HepG2 (cell line): ENCODE data around the gene SUV39H2. TPM values are rescaled to one million over a fixed set of nuclear protein-coding genes. Genes with fewer than 3 reads are reported as not detected.

Experiments used
- ARNTL ChIP-seq: sonication (generic); formaldehyde crosslinking; IDR thresholded peaks from 2 replicates; pipeline ENCODE4 v1.4.0; 2020; ENCODE audit warnings: mild to moderate bottlenecking, missing genetic modification reagents
- BRCA1 ChIP-seq: sonication (generic); formaldehyde crosslinking; IDR thresholded peaks from 2 replicates; pipeline ENCODE4 v1.4.0; 2020; ENCODE audit warnings: missing genetic modification reagents
- FOSL2 ChIP-seq: sonication (generic); formaldehyde crosslinking; IDR thresholded peaks from 2 replicates; pipeline ENCODE4 v1.4.0; 2020; ENCODE audit warnings: missing genetic modification reagents
- HNF4G ChIP-seq, 2 experiments: sonication (generic) in 1 of 2; formaldehyde crosslinking in 1 of 2; IDR thresholded peaks; 2 replicates each; pipeline versions ENCODE4 v1.4.0 to v1.6.1; 2011 to 2020; ENCODE audit warnings: borderline replicate concordance in 2 of 2, low read depth in 2 of 2, mild to moderate bottlenecking in 2 of 2, low read length in 1 of 2, missing genetic modification reagents in 1 of 2, moderate library complexity in 1 of 2
- HNRNPLL ChIP-seq: fragments of 200-400 bp; formaldehyde crosslinking; IDR thresholded peaks from 2 replicates; pipeline ENCODE4 v1.6.1; 2017; ENCODE audit warnings: mild to moderate bottlenecking, low read depth, low read length; ENCODE audit not compliant: poor library complexity, severe bottlenecking
- PAWR ChIP-seq: sonication (generic); formaldehyde crosslinking; IDR thresholded peaks from 2 replicates; pipeline ENCODE4 v1.4.0; 2020; ENCODE audit warnings: missing genetic modification reagents, mild to moderate bottlenecking, borderline replicate concordance
- PCBP1 ChIP-seq: fragments of 200-400 bp; formaldehyde crosslinking; IDR thresholded peaks from 2 replicates; pipeline ENCODE4 v1.6.1; 2017; ENCODE audit warnings: mild to moderate bottlenecking, low read depth, low read length, borderline replicate concordance
- ZC3H13 ChIP-seq: sonication (generic); formaldehyde crosslinking; IDR thresholded peaks from 2 replicates; pipeline ENCODE4 v1.8.1; 2023; ENCODE audit warnings: mild to moderate bottlenecking, missing genetic modification reagents, moderate library complexity
- ZNF17 ChIP-seq: sonication (generic); formaldehyde crosslinking; IDR thresholded peaks from 2 replicates; pipeline ENCODE4 v1.5.0; 2020; ENCODE audit warnings: mild to moderate bottlenecking, missing genetic modification reagents
- ZNF205 ChIP-seq: IDR thresholded peaks from 2 replicates; pipeline ENCODE4 v1.6.1; 2018; ENCODE audit warnings: missing biosample characterization, missing genetic modification reagents
- ZNF235 ChIP-seq: sonication (generic); formaldehyde crosslinking; IDR thresholded peaks from 2 replicates; pipeline ENCODE4 v1.8.1; 2023; ENCODE audit warnings: mild to moderate bottlenecking, missing genetic modification reagents, borderline replicate concordance
- ZNF333 ChIP-seq: sonication (generic); formaldehyde crosslinking; IDR thresholded peaks from 2 replicates; pipeline ENCODE4 v1.4.0; 2020; ENCODE audit warnings: mild to moderate bottlenecking, missing genetic modification reagents, borderline replicate concordance
- ZNF501 ChIP-seq: sonication (generic); formaldehyde crosslinking; IDR thresholded peaks from 2 replicates; pipeline ENCODE4 v1.5.1; 2020; ENCODE audit warnings: mild to moderate bottlenecking, moderate library complexity, missing genetic modification reagents
- ZNF567 ChIP-seq: sonication (generic); formaldehyde crosslinking; IDR thresholded peaks from 2 replicates; pipeline ENCODE4 v1.8.1; 2023; ENCODE audit warnings: mild to moderate bottlenecking, missing genetic modification reagents, borderline replicate concordance
- ZSCAN25 ChIP-seq: sonication (generic); formaldehyde crosslinking; IDR thresholded peaks from 2 replicates; pipeline ENCODE4 v1.8.0; 2022; ENCODE audit warnings: mild to moderate bottlenecking, missing genetic modification reagents
- polyA plus RNA-seq, 8 experiments: library from polyadenylated mRNA; depleted of rRNA in 3 of 8; stranded (reverse) in 7 of 8; unstranded in 1 of 8; fragments of >200 nt; fragmentation: Illumina TruSeq in 4 of 8; extraction: Trizol in 4 of 8; gene quantifications; 2 replicates each; pipeline versions ENCODE4 v1.2.1 to v1.2.3, GENCODE V29; 2011 to 2016; ENCODE audit warnings: low read depth in 4 of 8, missing spikeins in 1 of 8, mixed read lengths in 1 of 8; ENCODE audit not compliant: insufficient read depth in 1 of 8
- total RNA-seq, 5 experiments: library from RNA; depleted of rRNA; stranded (reverse); fragments of >200 nt; fragmentation: Illumina TruSeq; extraction: Trizol; gene quantifications; 2 replicates each; pipeline ENCODE4 v1.2.3, GENCODE V29; 2016; ENCODE audit warnings: low read depth in 1 of 5

The SUV39H2 gene
- total and polyA plus RNA-seq, 2 of the 13 experiments (the other 11 are each of a cell fraction or from before 2014, with no cell fraction given) = 9.0 to 44.3 TPM

DNA sequence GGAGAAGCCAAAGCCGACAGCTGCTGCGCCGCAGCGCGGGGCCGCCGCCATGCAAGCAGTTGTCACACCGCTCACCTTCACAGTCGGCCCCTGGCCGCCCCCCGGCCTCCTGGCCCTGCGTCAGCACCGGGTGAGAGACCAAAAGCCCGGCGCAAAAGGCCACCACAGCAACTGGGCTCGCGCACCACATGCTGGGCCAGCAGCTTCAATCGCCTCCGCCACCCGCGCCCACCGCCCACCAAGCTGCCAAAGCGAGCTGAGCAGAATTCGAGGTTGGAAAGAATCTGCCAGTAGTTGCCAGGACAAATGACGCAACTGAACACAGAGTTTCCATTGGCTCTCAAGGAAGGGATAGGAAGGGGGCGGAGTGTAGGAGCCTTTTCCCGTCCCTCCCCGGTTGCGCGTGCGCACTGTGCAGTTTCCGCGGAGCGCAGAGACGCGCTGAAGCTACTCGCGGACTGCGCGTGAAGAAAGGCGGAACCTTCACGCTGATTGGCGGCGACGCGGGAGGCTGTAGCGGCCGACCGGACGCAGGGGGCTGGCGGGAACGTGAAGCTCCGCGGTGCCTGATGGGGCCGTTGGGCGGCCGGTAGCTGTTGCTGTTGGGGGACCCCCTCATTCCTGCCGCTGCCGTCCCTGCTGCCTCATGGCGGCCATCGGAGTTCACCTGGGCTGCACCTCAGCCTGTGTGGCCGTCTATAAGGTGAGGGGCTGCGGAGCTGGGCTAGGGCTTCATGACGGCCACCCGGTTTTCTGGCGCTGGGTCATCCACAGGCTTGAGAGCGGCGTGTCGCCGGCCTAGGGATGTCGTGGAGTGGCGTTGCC, 40.7 kb upstream of the SUV39H2 start, which contains the start of the genes CDNF, HSPA14 and MSANTD7 (continued):
- TF ChIP-seq HNRNPLL (peak; percentile 87), ARNTL (CRISPR knock-in tag) (peak; percentile 39; the same call in 1 of the 2 replicates), ZNF567 (0 out of 2 replicates have a peak, but pooled peaks have one; percentile 81), ZNF501 (peak; percentile 65), ZNF333 (CRISPR knock-in tag) (no peak), HNF4G (IDR thresholded peaks at IDR 0.05; ENCODE audit: borderline replicate concordance, low read depth, low read length) (no peak), HNF4G (CRISPR knock-in tag; IDR thresholded peaks at IDR 0.05; ENCODE audit: borderline replicate concordance, low read depth) (0 out of 2 replicates have a peak, but pooled peaks have one; percentile 27), PAWR (CRISPR knock-in tag) (0 out of 2 replicates have a peak, but pooled peaks have one; percentile 55), ZNF17 (CRISPR knock-in tag) (no peak), BRCA1 (CRISPR knock-in tag) (0 out of 2 replicates have a peak, but pooled peaks have one; percentile 85), ZC3H13 (CRISPR knock-in tag) (peak; percentile 72), ZSCAN25 (CRISPR knock-in tag) (peak; percentile 58; the same call in 1 of the 2 replicates), PCBP1 (0 out of 2 replicates have a peak, but pooled peaks have one; percentile 38), ZNF205 (no peak), FOSL2 (CRISPR knock-in tag) (no peak; the same call in none of the 2 replicates), ZNF235 (peak; percentile 68; the same call in 1 of the 2 replicates)
